MCF 10A (cell line): ENCODE results near the gene UACA. TPM values are rescaled to one million over a fixed set of nuclear protein-coding genes. Genes with fewer than 3 reads are reported as not detected.

Experiments
- BruUV-seq: library from RNA; stranded (reverse); fragments of 400-500 nt; replicated peaks from 2 replicates; lab custom pipeline; 2021; lab: Mats Ljungman, UMichigan
- CTCF ChIA-PET: fragments of 300-600 bp; sonication (Branson Sonifier 250); formaldehyde crosslinking; extraction: SDS; loops from one replicate; lab custom pipeline; 2021; ENCODE audit warnings: antibody characterized with exemption, inconsistent platforms; lab: Yijun Ruan, JAX
- POLR2A ChIA-PET: fragments of 300-600, 350-650 bp; sonication (Branson Sonifier 250); formaldehyde crosslinking; extraction: SDS; loops from one replicate; lab custom pipeline; 2020; ENCODE audit warnings: antibody characterized with exemption, inconsistent platforms; lab: Yijun Ruan, JAX
- DNase-seq: peaks from one replicate; pipeline ENCODE4 v3.0.0-alpha.2; 2018; ENCODE audit not compliant: unreplicated experiment
- H3K27ac Mint-ChIP-seq: one replicate; pipeline ENCODE4 v1.8.0; 2022; ENCODE audit warnings: mild to moderate bottlenecking, low read depth, mixed read lengths; ENCODE audit not compliant: unreplicated experiment
- H3K27me3 Mint-ChIP-seq: one replicate; pipeline ENCODE4 v1.8.0; 2022; ENCODE audit warnings: mixed read lengths; ENCODE audit not compliant: insufficient read depth, unreplicated experiment
- H3K36me3 Mint-ChIP-seq: one replicate; pipeline ENCODE4 v1.8.0; 2022; ENCODE audit warnings: mild to moderate bottlenecking, moderate library complexity, mixed read lengths; ENCODE audit not compliant: insufficient read depth, unreplicated experiment
- H3K4me1 Mint-ChIP-seq: one replicate; pipeline ENCODE4 v1.8.0; 2022; ENCODE audit warnings: mixed read lengths; ENCODE audit not compliant: insufficient read depth, unreplicated experiment
- H3K4me3 Mint-ChIP-seq: one replicate; pipeline ENCODE4 v1.8.0; 2022; ENCODE audit warnings: mild to moderate bottlenecking, moderate library complexity, mixed read lengths; ENCODE audit not compliant: unreplicated experiment
- H3K9me3 Mint-ChIP-seq: one replicate; pipeline ENCODE4 v1.8.0; 2022; ENCODE audit warnings: mixed read lengths; ENCODE audit not compliant: unreplicated experiment
- intact Hi-C: fragments of 100-400 bp; cut with micrococcal nuclease; formaldehyde crosslinking; loops from 2 replicates; pipeline ENCODE4 v1.14.1; 2022
- total RNA-seq: library from RNA; stranded (reverse); gene quantifications from 2 replicates; pipeline ENCODE4 v1.2.3, GENCODE V29; 2022
- TF ChIP-seq, protein P1 (sequence below): fragments of 200-600 bp; IDR thresholded peaks from one replicate; pipeline ENCODE4 v1.8.0; 2022; ENCODE audit warnings: antibody characterized with exemption, mild to moderate bottlenecking; ENCODE audit not compliant: unreplicated experiment

The UACA gene
- total RNA-seq, 1 experiment from 2014 or later, result 37.0 TPM

- Mint-ChIP-seq H3K4me3 (no peak overlapping the region), H3K27me3 (no peaks in the 10 kb centered on the region), H3K36me3 (no peaks in the 10 kb centered on the region), H3K4me1 (peaks cover 32% of the 10 kb centered on the region), H3K27ac (no peak overlapping the region), H3K9me3 (no peaks in the 10 kb centered on the region)
- no peak for DNase-seq
- intact Hi-C loops, result no loop called here
- POLR2A ChIA-PET, result interaction anchor here (0.6 to 2.1 kb wide), 5 partner anchors 12 to 61 kb away, joined by 3 to 8 read pairs (median 4); partner anchors contain the start of gene UACA
- CTCF ChIA-PET, result interaction anchor here (0.5 to 1.2 kb wide), 2 partner anchors 21 to 406 kb away, joined by 3 read pairs; no protein-coding TSS in a partner anchor
- TF ChIP-seq, protein P1, sequence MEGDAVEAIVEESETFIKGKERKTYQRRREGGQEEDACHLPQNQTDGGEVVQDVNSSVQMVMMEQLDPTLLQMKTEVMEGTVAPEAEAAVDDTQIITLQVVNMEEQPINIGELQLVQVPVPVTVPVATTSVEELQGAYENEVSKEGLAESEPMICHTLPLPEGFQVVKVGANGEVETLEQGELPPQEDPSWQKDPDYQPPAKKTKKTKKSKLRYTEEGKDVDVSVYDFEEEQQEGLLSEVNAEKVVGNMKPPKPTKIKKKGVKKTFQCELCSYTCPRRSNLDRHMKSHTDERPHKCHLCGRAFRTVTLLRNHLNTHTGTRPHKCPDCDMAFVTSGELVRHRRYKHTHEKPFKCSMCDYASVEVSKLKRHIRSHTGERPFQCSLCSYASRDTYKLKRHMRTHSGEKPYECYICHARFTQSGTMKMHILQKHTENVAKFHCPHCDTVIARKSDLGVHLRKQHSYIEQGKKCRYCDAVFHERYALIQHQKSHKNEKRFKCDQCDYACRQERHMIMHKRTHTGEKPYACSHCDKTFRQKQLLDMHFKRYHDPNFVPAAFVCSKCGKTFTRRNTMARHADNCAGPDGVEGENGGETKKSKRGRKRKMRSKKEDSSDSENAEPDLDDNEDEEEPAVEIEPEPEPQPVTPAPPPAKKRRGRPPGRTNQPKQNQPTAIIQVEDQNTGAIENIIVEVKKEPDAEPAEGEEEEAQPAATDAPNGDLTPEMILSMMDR, result no peak
- BruUV-seq, result no TSS peak
Observed at GRCh38 chr15:70702584-70702983, 60.8 kb downstream of the UACA start.

- BruUV-seq, result no TSS peak
Observed at GRCh38 chr15:70701891-70702568, 61.3 kb downstream of the UACA start.

GRCh38 chr15:70701171-70701570, 62.2 kb downstream of the UACA start:
- Mint-ChIP-seq H3K27me3 (no peaks in the 10 kb centered on the region), H3K27ac (peak overlapping the region; percentile 37), H3K36me3 (no peaks in the 10 kb centered on the region), H3K9me3 (no peaks in the 10 kb centered on the region), H3K4me1 (peaks cover 32% of the 10 kb centered on the region), H3K4me3 (no peak overlapping the region)
- TF ChIP-seq, protein P1, result no peak
- no TSS peak for BruUV-seq
- DNase-seq, result no peak
- intact Hi-C loops, result no loop called here
- CTCF ChIA-PET, result interaction anchor here (0.6 to 1.2 kb wide), 2 partner anchors 22 to 59 kb away, joined by 3 read pairs; no protein-coding TSS in a partner anchor
- POLR2A ChIA-PET, result interaction anchor here (0.7 to 2.1 kb wide), 7 partner anchors 8 to 1248 kb away, joined by 3 to 8 read pairs (median 4); partner anchors contain the start of gene RPLP1

More at GRCh38 chr15:70701891-70702568, 61.3 kb downstream of the UACA start:
- TF ChIP-seq, protein P1, result no peak
- peak; percentile 37 for DNase-seq
- CTCF ChIA-PET, result interaction anchor here (0.5 to 1.2 kb wide), 3 partner anchors 21 to 406 kb away, joined by 3 read pairs; no protein-coding TSS in a partner anchor
- POLR2A ChIA-PET, result interaction anchor here (0.6 to 2.1 kb wide), 8 partner anchors 9 to 1249 kb away, joined by 3 to 8 read pairs (median 4); partner anchors contain the start of genes RPLP1 and UACA
- no peaks in the 10 kb centered on the region for H3K36me3 Mint-ChIP-seq
- H3K27ac Mint-ChIP-seq, result no peak overlapping the region
- H3K9me3 Mint-ChIP-seq, result no peaks in the 10 kb centered on the region
- no peaks in the 10 kb centered on the region for H3K27me3 Mint-ChIP-seq
- peaks cover 32% of the 10 kb centered on the region for H3K4me1 Mint-ChIP-seq
- H3K4me3 Mint-ChIP-seq, result no peak overlapping the region
- intact Hi-C loops, result no loop called here

DNA sequence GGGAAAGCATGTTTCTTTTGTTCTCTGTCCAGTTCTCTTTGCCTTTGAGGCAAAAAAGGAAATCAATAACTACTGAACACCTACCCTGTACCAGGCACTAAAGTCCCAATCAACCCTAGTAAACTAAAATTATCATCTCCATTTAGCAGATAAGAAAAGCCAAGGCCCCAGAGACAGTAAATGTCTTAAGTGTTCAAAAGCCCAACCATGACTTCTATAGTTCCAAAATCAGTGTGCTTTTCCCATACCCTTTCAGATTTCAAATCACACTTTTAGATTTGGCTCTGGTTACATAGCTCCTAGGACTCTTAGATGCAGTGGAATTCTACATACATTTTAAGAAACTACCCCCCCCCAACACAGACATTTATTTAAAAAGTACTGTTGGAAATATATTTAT, 63.5 kb downstream of the UACA start:
- Mint-ChIP-seq H3K4me1 (peaks cover 32% of the 10 kb centered on the region), H3K27ac (no peak overlapping the region), H3K9me3 (no peaks in the 10 kb centered on the region), H3K36me3 (no peaks in the 10 kb centered on the region), H3K4me3 (no peak overlapping the region), H3K27me3 (no peaks in the 10 kb centered on the region)
- ChIA-PET POLR2A (interaction anchor here (0.7 kb wide), 1 partner anchor 13 kb away, joined by 4 read pairs; no protein-coding TSS in a partner anchor), CTCF (interaction anchor here (0.7 kb wide), 1 partner anchor 9 kb away, joined by 4 read pairs; no protein-coding TSS in a partner anchor)
- BruUV-seq, result no TSS peak
- intact Hi-C loops, result no loop called here
- DNase-seq, result no peak
- TF ChIP-seq, protein P1, result no peak
